Stimulated activated CD8-positive, alpha-beta memory T cell treated with anti-CD3 and anti-CD28 coated beads, Interleukin-15, amount 100 ng/mL, for 48 hours (primary cell): ENCODE results near the gene KCNH4.
"Not testable (repeated sequence)": the region's sequence is repeated elsewhere in the genome, so short reads cannot be mapped to it uniquely, and the experiment has no call there.

ENCODE experiments used
- DNase-seq, 2 donors: peaks; one replicate each; pipeline ENCODE4 v3.0.0-alpha.2; 2020; ENCODE audit warnings: low read depth in 2 of 2

The KCNH4 gene

DNA sequence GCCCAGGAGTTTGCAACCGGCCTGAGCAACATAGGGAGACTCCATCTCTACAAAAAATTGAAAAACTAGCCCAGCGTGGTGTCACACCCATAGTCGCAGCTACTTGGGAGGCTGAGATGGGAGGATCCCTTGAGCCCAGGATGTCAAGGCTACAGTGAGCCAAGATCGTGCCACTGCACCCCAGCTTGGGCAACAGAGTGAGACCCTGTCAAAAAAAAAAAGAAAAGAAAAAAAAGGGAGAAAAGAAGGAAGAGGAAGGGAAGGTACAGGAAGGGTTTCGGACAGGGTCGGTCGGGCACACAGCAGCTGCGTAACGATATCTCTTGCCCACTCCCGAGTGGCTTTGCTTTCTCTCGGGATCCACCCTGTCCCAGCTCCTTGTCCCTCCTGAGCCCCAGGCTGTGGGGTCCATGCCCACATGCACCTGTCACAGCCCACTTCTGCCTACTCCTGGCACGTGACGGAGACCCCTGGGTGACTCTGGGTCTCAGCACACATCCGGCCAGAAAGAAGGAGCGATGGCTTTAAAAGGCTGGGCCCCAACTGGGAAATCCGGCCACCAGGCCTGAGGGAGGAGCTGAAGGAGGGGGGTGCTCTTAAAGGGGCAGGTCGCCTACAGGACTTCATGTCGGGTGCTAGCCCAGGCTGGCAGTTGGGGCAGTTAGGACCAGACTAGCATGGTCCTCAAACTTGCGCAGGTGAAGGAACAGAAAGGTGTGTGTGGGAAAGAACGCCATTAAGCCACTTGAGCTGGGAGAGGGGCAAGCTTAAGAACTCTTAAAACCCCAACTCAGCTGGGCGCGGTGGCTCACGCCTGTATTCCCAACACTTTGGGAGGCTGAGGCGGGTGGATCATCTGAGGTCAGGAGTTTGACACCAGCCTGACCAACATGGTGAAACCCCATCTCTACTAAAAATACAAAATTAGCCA, 13.3 kb upstream of the KCNH4 start, which contains the start of gene GHDC:
Gene GHDC, minus strand, starts transcription at position 526 of the 931 bp plus-strand sequence. CDS start 913 bp downstream, outside the sequence.
- peak; percentile 67 to 72 for DNase-seq

DNA sequence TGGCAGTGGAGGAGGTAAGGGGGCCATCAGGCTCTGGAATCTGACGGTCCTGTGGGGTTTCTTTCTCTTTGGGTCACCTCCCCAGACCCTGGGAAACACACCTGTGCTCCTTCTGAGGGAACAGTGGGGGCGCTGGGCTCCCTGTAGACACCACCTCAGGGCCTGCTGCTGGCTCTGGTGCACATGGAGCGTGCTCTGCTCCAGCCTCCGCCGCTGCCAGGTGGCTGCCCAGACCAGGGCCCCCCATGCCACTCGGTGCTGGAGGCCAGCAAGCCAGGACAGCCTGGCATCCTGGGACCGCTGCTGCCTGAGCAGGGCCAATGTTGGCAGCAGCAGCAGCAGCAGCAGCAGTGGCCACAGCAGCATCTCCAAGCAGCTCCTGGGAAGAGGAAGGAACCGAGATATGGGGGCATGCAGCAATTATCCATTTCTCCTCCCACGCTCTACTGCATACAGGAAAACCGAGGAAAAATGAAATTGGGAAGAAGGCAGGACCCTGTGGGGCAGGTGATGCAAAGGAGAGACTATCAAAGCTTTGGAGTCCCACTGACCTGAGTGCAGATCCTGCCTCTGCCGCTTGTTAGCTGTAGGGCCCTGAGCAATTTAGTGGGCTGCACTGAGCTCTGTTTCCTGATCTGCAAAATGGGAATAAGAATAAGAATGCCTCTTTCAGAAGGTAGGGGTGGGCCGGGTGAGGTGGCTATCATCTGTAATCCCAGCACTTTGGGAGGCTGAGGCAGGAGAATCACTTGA, 12.4 kb upstream of the KCNH4 start:
- DNase-seq = no peak

DNA sequence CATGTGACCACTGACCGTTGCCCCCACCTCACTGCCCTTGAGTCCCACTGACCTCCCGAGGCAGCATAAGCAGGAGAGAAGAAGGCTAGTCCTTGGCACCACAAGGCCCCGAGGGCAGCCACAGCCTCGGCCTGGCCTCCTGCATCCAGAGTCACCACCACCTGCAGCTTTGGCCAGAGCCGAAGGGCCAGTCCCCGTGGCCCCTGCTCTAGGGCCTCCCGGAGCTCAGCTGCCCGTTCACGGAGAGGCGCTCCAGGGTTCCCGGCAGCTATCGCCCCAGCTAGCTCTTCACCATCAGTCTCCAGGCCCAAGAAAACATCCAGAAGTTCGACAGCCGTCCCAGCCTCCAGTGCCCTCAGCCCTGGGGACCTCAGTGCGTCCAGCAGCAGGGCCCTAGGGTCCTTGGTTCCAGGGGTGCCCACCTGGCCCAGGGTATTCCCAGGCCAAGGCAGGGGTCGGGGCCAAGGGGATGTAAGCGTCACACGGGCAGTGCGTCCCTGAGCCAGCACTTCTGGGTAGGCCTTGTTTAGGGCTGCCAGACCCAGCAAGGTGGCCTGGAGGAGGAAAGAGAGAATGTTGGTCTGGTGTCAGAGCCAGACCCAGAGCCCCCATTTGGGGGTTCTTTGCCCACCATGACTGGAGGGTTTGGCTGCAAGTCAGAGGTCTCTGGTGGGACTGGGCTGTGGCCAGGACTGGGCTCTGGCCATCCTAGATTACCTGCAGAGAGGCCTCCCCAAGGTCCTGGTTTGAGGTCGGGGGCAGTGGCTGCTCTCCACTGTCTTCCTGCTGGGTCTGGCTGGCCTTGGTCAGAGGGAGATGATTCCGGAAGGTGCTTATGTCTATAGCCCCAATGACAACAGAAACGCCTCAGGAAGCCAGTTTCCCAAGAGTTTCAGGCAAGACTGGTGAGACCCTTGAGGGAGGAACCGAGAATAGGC, 11.5 kb upstream of the KCNH4 start:
- DNase-seq = no peak

DNA sequence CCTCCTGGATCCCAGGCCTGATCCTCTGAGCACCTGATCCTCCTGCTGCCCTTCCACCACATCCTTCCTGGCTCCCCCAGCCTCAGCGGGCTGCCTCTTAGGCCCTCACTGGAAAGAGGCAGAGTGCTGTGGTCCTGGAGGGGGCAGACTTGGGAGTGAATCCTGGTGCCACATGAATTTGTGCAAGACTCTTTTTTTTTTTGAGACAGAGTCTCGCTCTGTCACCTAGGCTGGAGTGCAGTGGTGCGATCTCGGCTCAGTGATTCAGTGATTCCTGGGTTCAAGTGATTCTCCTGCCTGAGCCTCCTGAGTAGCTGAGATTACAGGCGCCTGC, 10.3 kb upstream of the KCNH4 start:
- no peak for DNase-seq

DNA sequence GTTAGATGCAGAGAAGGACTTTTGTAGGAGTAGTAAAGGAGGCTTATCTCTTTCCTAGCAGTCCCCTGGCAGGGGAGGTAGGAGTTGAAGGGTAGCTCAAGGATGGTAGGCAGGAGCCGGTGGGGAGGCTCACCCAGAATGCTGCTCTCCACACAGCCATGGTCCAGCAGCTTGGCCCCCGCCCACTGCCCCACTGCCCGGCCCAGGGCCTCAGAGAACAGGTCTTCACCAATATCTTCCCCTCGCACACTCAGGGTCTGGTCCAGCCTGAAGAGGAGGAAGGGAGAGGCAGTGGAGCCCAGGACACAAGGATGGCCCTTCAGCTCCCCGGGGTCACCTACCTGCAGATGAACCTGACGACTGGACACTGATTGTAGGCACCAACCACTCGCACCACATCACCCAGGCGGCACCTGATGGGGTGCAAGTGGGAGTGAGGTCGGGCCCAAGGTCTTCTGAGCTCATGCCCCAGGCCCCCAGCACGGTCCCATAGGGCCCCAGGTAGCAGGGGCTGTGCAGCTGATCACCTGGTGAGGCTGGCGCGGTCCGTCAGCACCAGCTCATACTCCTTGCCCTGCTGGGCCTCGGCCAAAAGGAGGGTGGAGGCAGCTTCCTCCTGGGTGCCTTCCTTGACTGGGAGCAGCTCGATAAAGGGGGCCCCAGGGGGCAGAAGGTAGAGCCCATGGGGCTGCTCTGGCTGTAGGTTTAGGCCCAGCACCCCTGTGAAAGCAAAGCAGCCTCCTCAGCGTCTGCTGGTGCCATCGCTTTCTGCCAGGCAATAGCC, 9.7 kb upstream of the KCNH4 start:
- DNase-seq = no peak

DNA sequence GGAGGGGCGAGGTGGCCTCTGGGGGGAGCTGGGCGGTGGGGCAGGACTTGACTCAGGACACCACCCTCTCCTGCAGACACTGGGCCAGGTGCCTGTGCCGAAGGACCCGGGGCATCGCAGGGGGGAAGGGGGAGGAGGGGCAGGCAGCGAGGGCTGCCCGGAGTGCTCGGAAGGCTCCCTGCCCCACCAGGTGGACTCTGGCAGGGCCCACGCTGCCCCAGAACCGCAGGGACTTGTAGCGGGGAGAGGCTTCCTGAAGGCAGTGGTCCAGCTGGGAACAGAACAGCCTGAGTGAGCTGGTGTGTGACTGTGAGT, 8.7 kb upstream of the KCNH4 start:
- DNase-seq = no peak

DNA sequence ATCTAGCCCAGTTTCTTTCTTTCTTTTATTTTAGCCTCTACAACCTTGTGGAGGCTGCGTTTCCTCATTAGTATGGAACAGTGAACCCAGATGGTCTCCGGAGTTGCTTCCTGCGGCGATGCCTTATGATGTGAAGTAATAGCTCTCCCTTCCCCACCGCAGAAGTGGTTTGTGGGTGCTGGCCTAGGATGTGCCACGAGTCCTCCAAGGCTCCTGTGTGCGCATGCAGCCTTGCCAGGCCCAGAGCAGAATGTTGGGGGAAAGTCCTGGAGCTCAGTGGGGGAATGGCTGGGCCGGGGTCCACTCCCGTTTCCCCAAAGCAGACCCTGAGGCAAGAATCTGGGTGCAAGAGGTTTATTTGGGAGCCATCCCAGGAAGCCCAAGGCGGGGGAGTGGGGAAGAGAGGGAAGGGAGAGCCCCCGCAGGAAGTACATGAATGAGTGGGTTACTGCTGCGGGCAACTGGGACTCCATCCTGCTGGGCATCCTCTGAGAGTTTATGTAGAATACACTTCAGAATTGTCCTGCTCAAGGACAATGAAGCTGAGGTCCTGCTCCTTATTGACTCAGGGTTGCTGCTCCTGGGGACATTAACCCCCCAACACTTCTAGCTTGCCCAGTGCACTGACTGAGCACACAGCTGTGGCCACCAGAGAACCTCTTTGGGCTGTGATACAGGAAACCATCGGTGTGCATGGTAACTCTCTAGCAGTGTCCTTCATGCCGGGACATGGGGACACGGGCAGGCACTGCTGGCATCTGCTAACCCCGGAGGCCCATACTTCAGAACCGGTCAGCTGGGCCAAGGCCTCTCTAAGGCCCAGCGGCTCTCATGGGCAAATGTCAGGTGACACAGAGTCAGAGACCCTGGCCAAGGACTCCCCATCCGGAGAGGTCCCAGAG, 8.1 kb upstream of the KCNH4 start:
- DNase-seq = no peak

DNA sequence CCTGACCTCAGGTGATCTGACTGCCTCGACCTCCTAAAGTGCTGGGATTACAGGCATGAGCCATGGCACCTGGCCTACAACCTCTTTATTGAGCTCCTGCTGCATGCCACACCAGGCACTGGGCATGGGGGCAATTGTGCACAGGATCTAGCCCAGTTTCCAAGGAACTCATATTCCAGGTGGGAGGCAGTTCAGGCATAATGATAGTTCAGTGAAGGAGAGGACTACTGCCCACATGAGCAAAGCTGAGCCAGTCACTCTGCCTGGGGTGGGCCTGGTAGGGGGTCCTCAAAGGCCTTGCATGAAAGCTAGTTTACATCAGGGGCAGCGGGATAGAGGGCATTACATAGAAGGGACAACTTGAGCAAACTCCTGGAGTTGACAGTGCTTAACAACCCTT, 6.9 kb upstream of the KCNH4 start:
- DNase-seq = no peak

DNA sequence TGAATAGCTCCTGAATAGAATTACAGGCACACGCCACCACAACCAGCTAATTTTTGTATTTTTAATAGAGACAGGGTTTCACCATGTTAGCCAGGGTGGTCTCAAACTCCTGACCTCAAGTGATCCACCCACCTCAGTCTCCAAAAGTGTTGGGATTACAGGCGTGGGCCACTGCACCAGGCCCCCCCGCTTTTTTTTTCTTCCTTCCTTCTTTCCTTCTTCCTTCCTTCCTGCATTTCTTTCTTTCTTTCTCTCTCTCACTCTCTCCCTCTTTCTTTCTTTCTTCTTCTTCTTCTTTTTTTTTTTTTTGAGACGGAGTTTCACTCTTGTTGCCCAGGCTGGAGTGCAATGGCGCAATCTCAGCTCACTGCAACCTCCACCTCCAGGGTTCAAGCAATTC, 5.2 kb upstream of the KCNH4 start:
- not testable (repeated sequence) for DNase-seq

DNA sequence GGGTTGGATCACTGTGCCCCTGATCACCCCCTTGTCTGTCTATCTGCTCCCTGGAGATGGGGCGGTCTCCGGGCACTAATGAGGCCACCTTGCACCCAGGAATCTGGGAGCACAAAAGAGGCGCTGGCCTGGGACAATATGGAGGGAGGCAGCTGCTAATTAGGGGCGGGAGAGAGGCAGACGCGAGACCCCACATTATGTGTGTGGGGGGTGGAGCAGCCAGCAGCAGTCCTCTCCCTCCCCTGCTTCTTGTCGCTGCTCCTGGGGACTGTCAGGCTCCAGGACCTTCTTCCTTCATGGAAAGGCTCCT, 4.6 kb upstream of the KCNH4 start:
- DNase-seq = no peak

DNA sequence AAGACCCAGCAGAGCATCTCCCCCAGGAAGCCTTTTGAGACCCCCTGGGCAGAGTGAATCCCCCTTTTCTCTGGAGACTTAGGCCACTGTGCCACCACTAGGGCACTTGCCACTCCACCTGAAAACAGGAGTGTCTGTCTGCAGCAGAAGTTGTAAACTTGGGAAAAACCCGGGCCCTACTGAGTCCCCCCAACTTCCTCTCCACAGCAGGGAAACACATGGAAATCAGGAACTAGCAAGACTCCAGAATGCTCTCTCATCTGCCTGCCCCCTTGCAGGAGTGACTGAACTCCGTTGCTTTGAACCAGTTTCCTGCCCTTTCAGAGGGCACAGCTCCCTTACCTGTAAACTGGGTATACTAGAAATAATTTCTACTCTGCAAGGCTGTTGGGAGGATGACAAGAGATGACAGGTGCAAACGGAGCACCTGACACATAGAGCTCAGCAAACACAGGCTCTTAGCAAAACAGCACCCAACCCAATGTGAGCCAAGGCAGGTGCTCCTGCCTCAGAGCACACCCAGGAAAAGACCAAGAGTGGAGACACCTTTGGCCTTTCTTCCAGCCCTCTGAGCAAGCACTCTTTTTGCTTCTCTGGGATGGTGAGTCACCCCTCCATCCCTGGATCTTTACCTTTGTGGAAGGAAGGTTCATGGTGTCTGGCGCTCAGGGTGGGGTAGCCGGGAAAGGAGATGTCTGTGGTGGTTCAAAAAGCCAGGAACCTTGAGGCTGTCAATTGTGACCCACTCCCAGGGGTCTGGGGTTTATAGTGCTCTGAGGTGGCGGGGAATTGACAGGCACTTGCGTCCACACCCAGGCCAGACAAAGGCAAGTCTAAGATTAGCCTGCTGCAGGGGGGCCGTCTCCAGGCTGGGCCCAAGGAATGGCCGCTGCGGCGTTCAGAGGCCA, 4.0 kb upstream of the KCNH4 start, which contains the start of gene HCRT:
Gene HCRT, minus strand, starts transcription at position 740 of the 908 bp plus-strand sequence. Its CDS starts 87 bp downstream, at position 653.
- DNase-seq = no peak

DNA sequence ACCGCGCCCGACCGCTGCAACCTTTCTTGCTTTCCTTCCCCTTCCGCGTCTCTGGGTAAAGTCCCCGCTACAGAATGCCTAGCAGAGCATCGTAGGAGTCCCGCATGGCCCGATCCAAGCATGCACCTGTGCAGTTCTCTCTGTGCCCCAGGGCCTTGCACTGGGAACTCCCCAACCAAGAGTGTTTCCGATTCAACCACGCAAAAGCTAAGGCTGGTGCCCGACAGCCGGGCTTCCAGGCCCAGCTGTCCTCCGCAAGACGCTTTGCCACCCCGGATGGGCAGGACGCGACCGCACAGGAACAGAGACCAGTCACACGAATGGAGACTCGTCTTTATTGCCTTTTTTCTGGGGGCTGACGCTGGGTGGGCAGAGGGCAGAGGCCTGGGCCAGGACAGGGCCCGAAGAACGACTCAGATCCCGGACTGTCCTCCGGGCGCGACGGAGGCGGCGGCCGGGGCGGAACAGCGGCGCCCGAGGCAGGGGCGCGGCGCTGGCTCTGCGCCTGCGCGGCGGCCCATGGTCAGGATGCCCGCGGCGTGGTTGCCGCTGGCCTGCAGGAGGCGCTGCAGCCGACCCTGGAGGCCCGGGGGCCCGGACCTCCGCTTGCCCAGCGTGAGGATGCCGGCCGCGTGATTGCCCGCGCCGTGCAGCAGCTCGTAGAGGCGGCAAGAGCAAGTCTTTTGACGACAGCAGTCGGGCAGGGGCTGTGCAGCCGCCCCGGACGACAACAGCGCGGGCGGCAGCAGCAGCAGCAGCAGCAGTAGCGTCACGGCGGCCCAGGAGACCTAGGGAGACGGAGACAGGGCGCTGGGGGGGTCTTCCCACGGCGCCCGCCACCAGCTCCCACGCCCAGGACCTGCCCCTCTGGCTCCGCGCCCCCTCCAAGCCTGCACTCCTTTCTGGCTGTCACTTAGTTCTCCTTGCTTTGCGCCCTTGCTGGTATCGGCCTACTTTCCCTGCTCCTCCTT, 3.1 kb upstream of the KCNH4 start:
- DNase-seq = peak; percentile 77 to 80

DNA sequence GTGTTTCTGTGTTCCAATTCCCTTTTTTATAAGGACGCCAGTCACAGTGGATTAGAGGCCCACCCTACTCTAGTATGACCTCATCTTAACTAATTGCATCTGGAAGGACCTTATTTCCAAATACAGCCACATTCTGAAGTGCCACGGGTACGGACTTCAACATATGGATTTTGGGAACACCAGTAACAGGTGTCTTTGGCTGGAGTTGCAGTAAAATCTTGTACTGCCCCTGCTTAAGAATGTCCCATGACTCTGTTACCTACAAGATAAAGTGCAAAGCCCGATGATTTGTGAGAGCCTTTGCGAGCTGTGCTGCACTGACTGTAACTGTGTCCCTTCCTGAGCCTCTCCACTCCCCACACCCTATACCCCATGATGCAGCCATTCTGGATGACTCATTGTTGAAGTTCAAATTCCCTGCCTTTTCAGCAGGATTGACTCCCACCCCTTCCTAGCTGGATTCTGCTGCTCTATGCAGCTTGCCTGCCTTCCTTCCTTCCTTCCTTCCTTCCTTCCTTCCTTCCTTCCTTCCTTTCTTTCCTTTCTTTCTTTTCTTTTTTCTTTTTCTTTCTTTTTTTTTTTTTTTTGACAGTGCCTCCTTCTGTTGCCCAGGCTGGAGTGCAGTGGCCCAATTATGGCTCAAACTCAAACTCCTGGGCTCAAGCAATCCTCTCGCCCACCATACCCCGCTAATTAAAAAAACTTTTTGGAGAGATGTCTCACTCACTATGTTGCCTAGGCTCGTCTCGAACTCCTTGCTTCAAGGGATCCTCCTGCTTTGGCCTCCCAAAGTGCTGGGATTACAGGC, 2.2 kb upstream of the KCNH4 start:
- DNase-seq = no peak

DNA sequence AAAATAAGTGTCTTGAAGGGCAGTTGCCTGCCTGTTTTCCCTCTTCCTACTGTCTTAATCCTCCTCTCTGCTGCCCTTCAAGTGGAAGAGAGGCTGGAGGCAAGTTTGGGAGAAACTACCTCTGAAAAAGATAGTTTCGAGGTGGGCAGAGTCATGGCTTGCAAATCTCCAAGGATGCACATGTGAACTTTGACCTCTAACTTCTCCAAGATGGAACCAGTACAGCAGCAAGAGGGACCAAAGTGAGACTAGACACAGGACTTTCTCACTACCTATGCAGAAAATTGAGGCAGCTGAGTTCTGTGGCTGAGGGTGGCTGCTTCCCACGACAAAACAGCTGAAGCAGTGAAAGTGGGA, 887 bp upstream of the KCNH4 start:
- no peak for DNase-seq

DNA sequence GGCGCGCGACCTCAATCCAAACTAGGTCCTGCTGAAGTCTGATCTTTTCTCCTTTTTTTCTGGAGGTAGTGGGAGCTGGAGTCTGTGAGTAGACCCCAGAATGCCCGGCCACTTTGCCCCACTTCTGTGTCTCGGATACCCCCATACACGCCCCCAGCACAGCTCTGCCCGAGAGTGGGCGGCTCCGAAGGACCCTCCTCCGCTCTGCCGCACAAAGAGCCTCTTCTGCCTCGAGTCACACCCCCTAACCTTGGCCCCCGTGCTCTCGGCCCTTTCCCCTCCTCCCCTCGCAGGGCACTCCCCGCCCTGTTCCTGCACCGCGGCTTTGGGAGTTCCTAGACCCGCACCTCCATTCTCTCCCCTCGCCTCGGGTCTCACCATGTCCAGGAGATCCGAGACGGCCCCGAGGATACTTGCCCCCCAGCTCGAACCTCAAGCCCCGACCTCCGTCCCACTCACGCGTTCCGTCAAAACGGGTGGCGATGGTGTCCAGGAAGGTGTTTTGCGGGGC, 476 bp downstream of the KCNH4 start:
- DNase-seq = no peak

DNA sequence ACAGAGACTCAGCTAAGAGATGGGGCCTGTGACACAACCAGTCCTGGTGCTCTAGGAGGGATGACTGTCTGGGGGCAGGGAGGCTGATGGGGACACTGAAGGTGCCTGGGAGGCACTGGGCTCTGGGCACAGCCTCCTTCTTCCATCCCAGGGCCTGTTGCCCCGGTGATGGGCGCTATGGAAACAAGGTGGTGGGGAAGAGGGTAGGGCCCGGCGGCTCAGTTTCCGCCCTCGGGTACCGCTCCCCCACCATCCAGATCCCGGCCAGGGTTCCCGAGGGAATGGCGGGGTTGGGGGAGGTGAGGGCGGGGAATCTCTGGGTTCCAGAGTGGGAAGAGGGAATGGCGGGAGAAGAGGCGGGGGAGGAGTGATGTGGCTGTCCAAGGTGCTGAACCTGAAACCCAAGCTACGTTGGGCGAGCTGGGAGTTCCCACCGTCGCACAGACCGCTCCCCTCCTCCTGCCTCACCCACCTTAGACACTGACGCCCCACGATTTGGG, 981 bp downstream of the KCNH4 start:
- DNase-seq = no peak

DNA sequence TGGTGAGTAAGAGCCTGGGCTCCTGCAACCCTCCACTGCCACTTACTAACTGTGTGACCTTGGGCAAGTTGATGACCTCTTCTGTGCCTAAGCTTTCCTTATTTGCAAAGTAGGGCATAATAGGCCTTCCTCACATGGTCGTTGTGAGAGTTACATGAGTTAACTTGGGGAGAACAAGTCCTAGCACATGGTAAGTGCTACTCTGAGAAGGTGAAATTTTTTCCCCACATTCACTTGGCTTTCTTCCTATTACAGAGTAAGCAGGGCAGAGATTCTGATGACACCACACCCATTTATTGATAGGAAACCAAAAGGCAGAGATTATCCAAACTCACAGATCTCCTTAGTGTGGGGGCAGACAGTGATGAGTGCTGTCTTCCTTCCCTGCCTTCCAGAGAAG, 1.6 kb downstream of the KCNH4 start:
- no peak for DNase-seq
